Measurements from ENCODE around the gene MPHOSPH9.
A peak's percentile ranks its signal among the peaks of the same experiment; 100 is the strongest.

GRCh38 chr12:123267991-123268843, 35.3 kb upstream of the MPHOSPH9 start:
- TF ChIP-seq CTCF (IDR thresholded peaks at IDR 0.05 in 8 of 11, conservative IDR thresholded peaks at IDR 0.05 in 3 of 11) (no peak), POLR2AphosphoS5 (IDR thresholded peaks at IDR 0.05) (peak; percentile 46 to 73 (median 70)), POLR2A (IDR thresholded peaks at IDR 0.05) (no peak)

Data from spleen (tissue), 7 donors.